Measurements from ENCODE around the gene KLK11.

The KLK11 gene

GRCh38 chr19:51006406-51006805, 20.0 kb downstream of the KLK11 start:
- no peak for TF ChIP-seq YY1 (IDR thresholded peaks at IDR 0.05; ENCODE audit: insufficient read depth, insufficient read length)
- TF ChIP-seq SUZ12 (IDR thresholded peaks at IDR 0.05; ENCODE audit: extremely low read depth, insufficient read depth, insufficient read length), result no peak
- TF ChIP-seq ZNF274 (IDR thresholded peaks at IDR 0.05; ENCODE audit: low read depth, low read length), result no peak
- Histone ChIP-seq H3K9ac (ENCODE audit: insufficient read length, low read depth) (no peak overlapping the region), H3K36me3 (ENCODE audit: insufficient read depth, insufficient read length, low read length) (no peaks in the 10 kb centered on the region), H3K27me3 (ENCODE audit: insufficient read depth, insufficient read length) (peaks cover 5% of the 10 kb centered on the region), H3K4me1 (ENCODE audit: insufficient read depth, insufficient read length) (no peaks in the 10 kb centered on the region), H3K9me3 (ENCODE audit: insufficient read depth, low read length) (no peaks in the 10 kb centered on the region), H3K4me3 (ENCODE audit: insufficient read length, low read depth) (no peak overlapping the region)
- DNase-seq (ENCODE audit: low read depth, low spot score), result no peak

DNA sequence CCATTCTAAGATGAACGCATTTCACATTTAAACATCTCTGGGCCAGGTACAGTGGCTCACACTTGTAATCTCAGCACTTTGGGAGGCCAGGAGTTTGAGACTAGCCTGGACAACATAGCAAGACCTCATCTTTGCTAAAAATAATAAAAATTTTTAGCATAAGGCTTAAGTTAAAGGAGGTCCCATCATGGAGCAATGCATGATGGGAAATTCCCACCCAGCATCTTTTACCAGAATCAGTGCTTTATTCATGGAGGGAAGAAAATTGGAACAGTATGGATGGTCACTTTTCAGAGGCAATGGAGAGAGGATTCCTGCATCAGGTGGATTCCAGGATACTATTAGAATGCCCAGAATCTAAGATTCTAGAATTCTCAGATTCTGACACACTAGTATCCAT, 21.2 kb downstream of the KLK11 start:
- Histone ChIP-seq H3K4me3 (ENCODE audit: insufficient read length, low read depth) (no peak overlapping the region), H3K9me3 (ENCODE audit: insufficient read depth, low read length) (no peaks in the 10 kb centered on the region), H3K36me3 (ENCODE audit: insufficient read depth, insufficient read length, low read length) (no peaks in the 10 kb centered on the region), H3K27me3 (ENCODE audit: insufficient read depth, insufficient read length) (no peaks in the 10 kb centered on the region), H3K9ac (ENCODE audit: insufficient read length, low read depth) (no peak overlapping the region), H3K4me1 (ENCODE audit: insufficient read depth, insufficient read length) (peaks cover 5% of the 10 kb centered on the region)
- TF ChIP-seq SUZ12 (IDR thresholded peaks at IDR 0.05; ENCODE audit: extremely low read depth, insufficient read depth, insufficient read length), result no peak
- no peak for TF ChIP-seq ZNF274 (IDR thresholded peaks at IDR 0.05; ENCODE audit: low read depth, low read length)
- no peak for TF ChIP-seq YY1 (IDR thresholded peaks at IDR 0.05; ENCODE audit: insufficient read depth, insufficient read length)
- no peak for DNase-seq (ENCODE audit: low read depth, low spot score)

DNA sequence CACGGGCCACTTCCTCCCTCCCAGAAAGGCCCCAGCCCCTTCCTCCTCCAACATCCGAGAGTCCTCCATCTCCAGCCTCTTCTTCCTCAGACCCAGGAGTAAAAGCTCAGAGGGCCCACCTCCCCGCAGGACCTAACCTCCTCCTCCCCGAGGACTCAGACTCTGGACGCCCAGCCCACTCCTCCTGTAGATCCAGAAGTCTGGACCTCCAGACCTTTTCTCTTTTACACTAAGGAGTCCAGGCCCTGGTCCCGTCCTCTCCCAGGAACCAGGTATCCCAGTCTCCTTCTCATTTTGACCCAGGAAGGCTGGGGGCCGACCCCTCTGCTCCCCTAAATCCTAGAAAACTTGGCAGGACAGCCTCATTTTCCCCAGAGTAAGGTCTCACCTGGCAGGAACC, 23.1 kb downstream of the KLK11 start:
- Histone ChIP-seq H3K4me1 (ENCODE audit: insufficient read depth, insufficient read length) (peaks cover 6% of the 10 kb centered on the region), H3K9ac (ENCODE audit: insufficient read length, low read depth) (peak overlapping the region; percentile 17), H3K9me3 (ENCODE audit: insufficient read depth, low read length) (no peaks in the 10 kb centered on the region), H3K4me3 (ENCODE audit: insufficient read length, low read depth) (no peak overlapping the region), H3K36me3 (ENCODE audit: insufficient read depth, insufficient read length, low read length) (no peaks in the 10 kb centered on the region), H3K27me3 (ENCODE audit: insufficient read depth, insufficient read length) (no peaks in the 10 kb centered on the region)
- no peak for DNase-seq (ENCODE audit: low read depth, low spot score)
- no peak for TF ChIP-seq YY1 (IDR thresholded peaks at IDR 0.05; ENCODE audit: insufficient read depth, insufficient read length)
- no peak for TF ChIP-seq ZNF274 (IDR thresholded peaks at IDR 0.05; ENCODE audit: low read depth, low read length)
- no peak for TF ChIP-seq SUZ12 (IDR thresholded peaks at IDR 0.05; ENCODE audit: extremely low read depth, insufficient read depth, insufficient read length)

DNA sequence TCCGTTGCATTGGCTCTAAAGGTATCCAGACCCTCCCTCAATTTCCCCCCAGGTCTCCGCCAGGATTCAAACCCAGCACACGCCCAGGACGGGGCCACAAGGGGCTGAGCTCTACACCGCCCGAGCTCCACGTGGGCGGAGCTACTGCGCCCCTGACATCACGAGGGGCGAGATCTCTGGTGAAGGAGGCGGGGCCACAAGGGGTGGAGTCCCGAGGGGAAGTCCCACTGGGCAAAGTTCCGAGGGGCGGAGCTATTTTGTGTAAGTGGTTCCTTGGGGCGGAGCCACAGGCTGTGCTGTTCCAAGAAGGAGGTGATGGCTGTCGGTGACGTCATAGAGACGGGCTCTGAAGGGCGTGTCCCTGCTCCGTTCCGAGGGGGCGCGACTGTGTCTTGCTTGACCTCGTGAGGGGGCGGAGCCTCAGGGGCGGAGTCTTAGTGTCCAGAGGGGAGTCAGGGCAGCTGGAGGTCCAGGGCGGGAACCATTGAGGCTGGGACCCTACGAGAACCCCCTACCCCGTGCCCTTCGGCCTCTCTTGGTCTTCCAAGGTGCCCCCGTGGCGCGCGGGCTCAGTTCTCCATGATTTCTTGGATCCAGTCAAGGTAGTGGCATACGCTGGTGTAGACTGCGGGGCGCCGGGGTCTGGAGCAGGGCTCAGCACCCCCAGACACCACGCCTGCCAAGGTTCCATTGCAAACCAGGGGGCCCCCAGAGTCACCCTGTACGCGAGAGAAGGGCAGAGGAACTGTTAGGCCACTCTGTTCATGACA, 23.7 kb downstream of the KLK11 start:
- TF ChIP-seq SUZ12 (IDR thresholded peaks at IDR 0.05; ENCODE audit: extremely low read depth, insufficient read depth, insufficient read length) (no peak), ZNF274 (IDR thresholded peaks at IDR 0.05; ENCODE audit: low read depth, low read length) (no peak), YY1 (IDR thresholded peaks at IDR 0.05; ENCODE audit: insufficient read depth, insufficient read length) (no peak)
- peak overlapping the region; percentile 72 for H3K4me3 ChIP-seq (ENCODE audit: insufficient read length, low read depth)
- peak overlapping the region; percentile 81 for H3K9ac ChIP-seq (ENCODE audit: insufficient read length, low read depth)
- no peaks in the 10 kb centered on the region for H3K36me3 ChIP-seq (ENCODE audit: insufficient read depth, insufficient read length, low read length)
- no peaks in the 10 kb centered on the region for H3K9me3 ChIP-seq (ENCODE audit: insufficient read depth, low read length)
- DNase-seq (ENCODE audit: low read depth, low spot score), result peak; percentile 75
- H3K4me1 ChIP-seq (ENCODE audit: insufficient read depth, insufficient read length), result peaks cover 6% of the 10 kb centered on the region
- no peaks in the 10 kb centered on the region for H3K27me3 ChIP-seq (ENCODE audit: insufficient read depth, insufficient read length)

DNA sequence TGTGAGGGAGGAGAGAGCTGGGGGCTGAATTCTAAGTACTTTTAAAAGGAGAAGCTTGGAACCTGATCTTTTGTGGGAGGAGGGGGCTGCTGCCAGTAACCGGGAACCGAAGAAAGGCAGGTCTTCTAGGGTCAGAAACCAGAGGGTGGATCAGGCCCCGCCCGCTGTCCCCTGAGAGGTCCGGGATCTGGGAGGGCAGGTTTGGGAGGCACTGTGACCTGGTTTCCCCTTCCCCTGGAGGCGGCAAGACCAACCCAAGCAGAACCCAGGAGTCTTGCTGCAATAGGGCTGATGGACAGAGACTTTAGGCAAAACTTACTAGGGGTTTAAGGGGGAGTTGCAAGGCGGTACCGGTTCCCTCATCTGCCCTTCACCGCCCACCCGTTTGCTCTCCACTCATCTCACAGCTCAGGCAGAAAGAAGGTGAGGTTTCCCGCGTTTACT, 24.3 kb downstream of the KLK11 start:
- Histone ChIP-seq H3K9me3 (ENCODE audit: insufficient read depth, low read length) (no peaks in the 10 kb centered on the region), H3K9ac (ENCODE audit: insufficient read length, low read depth) (peak overlapping the region; percentile 81), H3K36me3 (ENCODE audit: insufficient read depth, insufficient read length, low read length) (no peaks in the 10 kb centered on the region), H3K4me1 (ENCODE audit: insufficient read depth, insufficient read length) (peaks cover 6% of the 10 kb centered on the region), H3K27me3 (ENCODE audit: insufficient read depth, insufficient read length) (no peaks in the 10 kb centered on the region), H3K4me3 (ENCODE audit: insufficient read length, low read depth) (peak overlapping the region; percentile 72)
- DNase-seq (ENCODE audit: low read depth, low spot score), result no peak
- TF ChIP-seq SUZ12 (IDR thresholded peaks at IDR 0.05; ENCODE audit: extremely low read depth, insufficient read depth, insufficient read length), result no peak
- no peak for TF ChIP-seq YY1 (IDR thresholded peaks at IDR 0.05; ENCODE audit: insufficient read depth, insufficient read length)
- no peak for TF ChIP-seq ZNF274 (IDR thresholded peaks at IDR 0.05; ENCODE audit: low read depth, low read length)

DNA sequence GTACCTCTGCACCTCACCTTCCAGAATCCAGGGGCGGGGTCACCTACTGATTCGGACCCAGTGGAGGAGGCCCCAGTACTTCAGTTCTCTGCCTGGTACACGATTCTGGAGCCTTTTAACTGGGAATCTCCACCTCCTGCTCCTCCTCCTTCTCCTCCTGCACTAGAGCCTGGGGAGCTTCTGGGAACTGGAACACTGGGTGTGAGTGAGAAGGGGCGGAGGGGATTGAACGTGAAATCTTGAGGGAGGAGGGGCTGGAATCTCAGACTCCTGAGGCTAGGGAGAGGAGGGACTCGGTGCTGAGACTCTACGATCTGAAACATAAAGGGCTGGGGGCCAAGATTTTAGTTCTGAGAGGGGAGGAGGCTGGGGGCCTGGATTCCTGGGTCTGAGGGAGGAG, 24.9 kb downstream of the KLK11 start, which contains the start of gene KLK8:
KLK8 (minus strand) TSS at position 90 of the 400 bp plus-strand sequence. CDS start 437 bp downstream, outside the sequence.
- TF ChIP-seq YY1 (IDR thresholded peaks at IDR 0.05; ENCODE audit: insufficient read depth, insufficient read length) (no peak), ZNF274 (IDR thresholded peaks at IDR 0.05; ENCODE audit: low read depth, low read length) (no peak), SUZ12 (IDR thresholded peaks at IDR 0.05; ENCODE audit: extremely low read depth, insufficient read depth, insufficient read length) (no peak)
- H3K36me3 ChIP-seq (ENCODE audit: insufficient read depth, insufficient read length, low read length), result no peaks in the 10 kb centered on the region
- H3K27me3 ChIP-seq (ENCODE audit: insufficient read depth, insufficient read length), result no peaks in the 10 kb centered on the region
- peaks cover 6% of the 10 kb centered on the region for H3K4me1 ChIP-seq (ENCODE audit: insufficient read depth, insufficient read length)
- DNase-seq (ENCODE audit: low read depth, low spot score), result no peak
- peak within 1 kb of the TSS; percentile 81 for H3K9ac ChIP-seq (ENCODE audit: insufficient read length, low read depth)
- H3K4me3 ChIP-seq (ENCODE audit: insufficient read length, low read depth), result peak within 1 kb of the TSS; percentile 72
- H3K9me3 ChIP-seq (ENCODE audit: insufficient read depth, low read length), result no peaks in the 10 kb centered on the region

- peak overlapping the region; percentile 72 for H3K4me3 ChIP-seq (ENCODE audit: insufficient read length, low read depth)
- no peaks in the 10 kb centered on the region for H3K36me3 ChIP-seq (ENCODE audit: insufficient read depth, insufficient read length, low read length)
- TF ChIP-seq ZNF274 (IDR thresholded peaks at IDR 0.05; ENCODE audit: low read depth, low read length) (no peak), YY1 (IDR thresholded peaks at IDR 0.05; ENCODE audit: insufficient read depth, insufficient read length) (no peak), SUZ12 (IDR thresholded peaks at IDR 0.05; ENCODE audit: extremely low read depth, insufficient read depth, insufficient read length) (no peak)
- no peak for DNase-seq (ENCODE audit: low read depth, low spot score)
- peak overlapping the region; percentile 81 for H3K9ac ChIP-seq (ENCODE audit: insufficient read length, low read depth)
- peaks cover 6% of the 10 kb centered on the region for H3K4me1 ChIP-seq (ENCODE audit: insufficient read depth, insufficient read length)
- no peaks in the 10 kb centered on the region for H3K9me3 ChIP-seq (ENCODE audit: insufficient read depth, low read length)
- no peaks in the 10 kb centered on the region for H3K27me3 ChIP-seq (ENCODE audit: insufficient read depth, insufficient read length)
These were observed 25.4 kb downstream of the KLK11 start for GRCh38 chr19:51000981-51001380.
